ENCODE measurements around the gene WDR74.

Gene WDR74

GRCh38 chr11:62839050-62839945 is at the start of gene WDR74:
Gene WDR74 (minus strand): TSS chr11:62839590. CDS start chr11:62839570, 20 bp downstream.
- Histone ChIP-seq H3K4me1 (ENCODE audit: control insufficient read depth in 1 of 2, insufficient read depth in 2 of 2, low read length in 2 of 2) (peaks cover 13 to 23% of the 10 kb centered on the region in 2 donors), H3K4me3 (ENCODE audit: low read depth in 1 of 2, low read length in 2 of 2) (peak within 1 kb of the TSS; percentile 97 to 99), H3K27ac (ENCODE audit: low read depth, low read length) (peak within 1 kb of the TSS; percentile 94), H3K36me3 (ENCODE audit: control insufficient read depth in 1 of 2, insufficient read depth in 2 of 2, low read length in 2 of 2) (peaks cover 2 to 29% of the 10 kb centered on the region in 2 donors), H3K9ac (ENCODE audit: low read depth in 1 of 2, low read length in 2 of 2) (peak within 1 kb of the TSS; percentile 89 to 92), H3K27me3 (ENCODE audit: control insufficient read depth in 1 of 2, insufficient read depth in 2 of 2, low read length in 2 of 2) (no peaks in the 10 kb centered on the region), H3K9me3 (ENCODE audit: control insufficient read depth in 1 of 2, low read length in 2 of 2) (no peaks in the 10 kb centered on the region)

DNA sequence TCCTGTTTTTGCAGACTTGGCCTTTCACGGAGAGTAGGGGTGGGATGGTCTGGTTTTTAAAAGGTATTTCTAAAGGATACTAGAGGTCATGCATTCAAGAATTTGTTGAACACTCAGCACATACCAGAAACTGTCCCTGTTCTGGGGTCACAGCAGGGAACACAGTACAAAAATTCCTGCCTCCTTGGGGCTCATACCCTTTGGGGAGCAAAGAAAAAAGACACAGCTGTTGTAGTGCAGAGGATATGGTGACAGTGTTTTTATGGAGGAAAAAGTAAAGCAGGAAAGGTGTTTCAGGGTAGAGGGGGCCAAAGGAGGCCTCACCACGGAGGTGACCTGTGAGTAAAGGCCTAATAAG is 49.7 kb upstream of the WDR74 start:
- H3K4me1 ChIP-seq (ENCODE audit: control insufficient read depth in 1 of 2, insufficient read depth in 2 of 2, low read length in 2 of 2): peaks cover 38 to 58% of the 10 kb centered on the region in 2 donors
- H3K27ac ChIP-seq (ENCODE audit: low read depth, low read length): no peak overlapping the region
- H3K36me3 ChIP-seq (ENCODE audit: control insufficient read depth in 1 of 2, insufficient read depth in 2 of 2, low read length in 2 of 2): peaks cover 36 to 55% of the 10 kb centered on the region in 2 donors
- peak overlapping the region in 1 of 2 donors; percentile 18 for H3K4me3 ChIP-seq (ENCODE audit: low read depth in 1 of 2, low read length in 2 of 2)
- H3K9ac ChIP-seq (ENCODE audit: low read depth in 1 of 2, low read length in 2 of 2): no peak overlapping the region
- H3K9me3 ChIP-seq (ENCODE audit: control insufficient read depth in 1 of 2, low read length in 2 of 2): no peaks in the 10 kb centered on the region
- no peaks in the 10 kb centered on the region for H3K27me3 ChIP-seq (ENCODE audit: control insufficient read depth in 1 of 2, insufficient read depth in 2 of 2, low read length in 2 of 2)

GRCh38 chr11:62888406-62888805 is 49.0 kb upstream of the WDR74 start:
- H3K36me3 ChIP-seq (ENCODE audit: control insufficient read depth in 1 of 2, insufficient read depth in 2 of 2, low read length in 2 of 2): peaks cover 43 to 62% of the 10 kb centered on the region in 2 donors
- peaks cover 45 to 65% of the 10 kb centered on the region in 2 donors for H3K4me1 ChIP-seq (ENCODE audit: control insufficient read depth in 1 of 2, insufficient read depth in 2 of 2, low read length in 2 of 2)

GRCh38 chr11:62885137-62885750 is 45.9 kb upstream of the WDR74 start:
- no peak overlapping the region for H3K9ac ChIP-seq (ENCODE audit: low read depth in 1 of 2, low read length in 2 of 2)

More at GRCh38 chr11:62888406-62888805, 49.0 kb upstream of the WDR74 start:
- H3K9me3 ChIP-seq (ENCODE audit: control insufficient read depth in 1 of 2, low read length in 2 of 2): no peaks in the 10 kb centered on the region
- H3K4me3 ChIP-seq (ENCODE audit: low read depth in 1 of 2, low read length in 2 of 2): no peak overlapping the region
- H3K9ac ChIP-seq (ENCODE audit: low read depth in 1 of 2, low read length in 2 of 2): no peak overlapping the region
- H3K27me3 ChIP-seq (ENCODE audit: control insufficient read depth in 1 of 2, insufficient read depth in 2 of 2, low read length in 2 of 2): no peaks in the 10 kb centered on the region
- H3K27ac ChIP-seq (ENCODE audit: low read depth, low read length): no peak overlapping the region

GRCh38 chr11:62883673-62884072 is 44.3 kb upstream of the WDR74 start:
- H3K36me3 ChIP-seq (ENCODE audit: control insufficient read depth in 1 of 2, insufficient read depth in 2 of 2, low read length in 2 of 2): peaks cover 40 to 63% of the 10 kb centered on the region in 2 donors
- H3K9me3 ChIP-seq (ENCODE audit: control insufficient read depth in 1 of 2, low read length in 2 of 2): no peaks in the 10 kb centered on the region
- peak overlapping the region; percentile 5 to 100 for H3K9ac ChIP-seq (ENCODE audit: low read depth in 1 of 2, low read length in 2 of 2)
- no peaks in the 10 kb centered on the region for H3K27me3 ChIP-seq (ENCODE audit: control insufficient read depth in 1 of 2, insufficient read depth in 2 of 2, low read length in 2 of 2)
- no peak overlapping the region for H3K27ac ChIP-seq (ENCODE audit: low read depth, low read length)
- H3K4me1 ChIP-seq (ENCODE audit: control insufficient read depth in 1 of 2, insufficient read depth in 2 of 2, low read length in 2 of 2): peaks cover 43 to 58% of the 10 kb centered on the region in 2 donors
- peak overlapping the region in 1 of 2 donors; percentile 93 for H3K4me3 ChIP-seq (ENCODE audit: low read depth in 1 of 2, low read length in 2 of 2)

More at GRCh38 chr11:62885137-62885750, 45.9 kb upstream of the WDR74 start:
- H3K9me3 ChIP-seq (ENCODE audit: control insufficient read depth in 1 of 2, low read length in 2 of 2): no peaks in the 10 kb centered on the region
- H3K36me3 ChIP-seq (ENCODE audit: control insufficient read depth in 1 of 2, insufficient read depth in 2 of 2, low read length in 2 of 2): peaks cover 49 to 73% of the 10 kb centered on the region in 2 donors
- no peaks in the 10 kb centered on the region for H3K27me3 ChIP-seq (ENCODE audit: control insufficient read depth in 1 of 2, insufficient read depth in 2 of 2, low read length in 2 of 2)
- H3K4me3 ChIP-seq (ENCODE audit: low read depth in 1 of 2, low read length in 2 of 2): no peak overlapping the region
- H3K27ac ChIP-seq (ENCODE audit: low read depth, low read length): no peak overlapping the region
- peaks cover 49 to 61% of the 10 kb centered on the region in 2 donors for H3K4me1 ChIP-seq (ENCODE audit: control insufficient read depth in 1 of 2, insufficient read depth in 2 of 2, low read length in 2 of 2)

DNA sequence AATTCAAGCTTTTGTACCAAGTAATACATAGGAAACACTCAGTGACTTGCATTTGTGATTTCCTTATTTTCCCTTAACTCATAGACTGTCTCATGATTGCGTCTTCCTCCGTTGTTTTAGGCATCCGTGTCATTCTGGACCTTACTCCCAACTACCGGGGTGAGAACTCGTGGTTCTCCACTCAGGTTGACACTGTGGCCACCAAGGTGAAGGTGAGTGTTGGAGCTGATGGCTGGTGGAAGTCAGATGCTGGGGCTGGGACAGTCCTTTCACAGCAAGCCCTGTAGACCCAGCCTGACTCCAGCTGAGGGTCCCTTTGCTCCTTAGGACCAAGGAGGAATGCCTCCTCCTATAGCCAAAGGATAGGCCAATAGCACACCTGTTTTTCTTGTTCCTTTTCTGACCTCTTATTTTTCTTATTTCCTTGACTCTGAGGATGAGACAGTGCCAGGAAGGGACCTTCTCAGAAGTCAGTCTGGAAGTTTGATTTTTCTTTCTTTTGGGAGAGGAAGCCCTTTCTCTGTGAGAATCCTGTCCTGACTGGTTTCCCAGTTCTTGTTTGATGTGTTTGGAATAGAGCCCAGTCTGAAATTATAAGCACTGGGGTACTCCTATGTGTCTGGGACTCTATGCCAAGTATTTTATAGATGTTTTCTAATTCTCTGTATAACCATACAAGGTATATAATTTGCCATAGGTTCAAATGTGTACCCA is 43.6 kb upstream of the WDR74 start:
- peak overlapping the region; percentile 93 to 99 for H3K4me3 ChIP-seq (ENCODE audit: low read depth in 1 of 2, low read length in 2 of 2)
- H3K4me1 ChIP-seq (ENCODE audit: control insufficient read depth in 1 of 2, insufficient read depth in 2 of 2, low read length in 2 of 2): peaks cover 36 to 50% of the 10 kb centered on the region in 2 donors

DNA sequence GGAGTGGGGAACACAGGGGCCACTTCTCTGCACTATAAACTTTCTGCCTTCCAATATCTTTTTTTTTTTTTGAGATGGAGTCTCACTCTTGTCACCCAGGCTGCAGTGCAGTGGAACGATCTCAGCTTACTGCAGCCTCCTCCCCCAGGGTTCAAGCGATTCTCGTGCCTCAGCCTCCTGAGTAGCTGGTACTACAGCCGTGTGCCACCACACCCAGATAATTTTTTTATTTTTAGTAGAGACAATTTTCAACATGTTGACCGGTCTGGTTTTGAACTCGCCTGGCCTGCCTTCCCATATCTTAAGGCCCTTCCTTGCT is 43.0 kb upstream of the WDR74 start:
- peak overlapping the region; percentile 100 for H3K9ac ChIP-seq (ENCODE audit: low read depth in 1 of 2, low read length in 2 of 2)
- H3K36me3 ChIP-seq (ENCODE audit: control insufficient read depth in 1 of 2, insufficient read depth in 2 of 2, low read length in 2 of 2): peaks cover 29 to 51% of the 10 kb centered on the region in 2 donors
- peak overlapping the region; percentile 93 to 99 for H3K4me3 ChIP-seq (ENCODE audit: low read depth in 1 of 2, low read length in 2 of 2)
- H3K27me3 ChIP-seq (ENCODE audit: control insufficient read depth in 1 of 2, insufficient read depth in 2 of 2, low read length in 2 of 2): no peaks in the 10 kb centered on the region
- H3K9me3 ChIP-seq (ENCODE audit: control insufficient read depth in 1 of 2, low read length in 2 of 2): no peaks in the 10 kb centered on the region
- no peak overlapping the region for H3K27ac ChIP-seq (ENCODE audit: low read depth, low read length)
- peaks cover 35 to 46% of the 10 kb centered on the region in 2 donors for H3K4me1 ChIP-seq (ENCODE audit: control insufficient read depth in 1 of 2, insufficient read depth in 2 of 2, low read length in 2 of 2)

More for the DNA sequence above, 43.6 kb upstream of the WDR74 start:
- no peaks in the 10 kb centered on the region for H3K9me3 ChIP-seq (ENCODE audit: control insufficient read depth in 1 of 2, low read length in 2 of 2)
- peak overlapping the region; percentile 100 for H3K9ac ChIP-seq (ENCODE audit: low read depth in 1 of 2, low read length in 2 of 2)
- peak overlapping the region; percentile 33 for H3K27ac ChIP-seq (ENCODE audit: low read depth, low read length)
- no peaks in the 10 kb centered on the region for H3K27me3 ChIP-seq (ENCODE audit: control insufficient read depth in 1 of 2, insufficient read depth in 2 of 2, low read length in 2 of 2)
- H3K36me3 ChIP-seq (ENCODE audit: control insufficient read depth in 1 of 2, insufficient read depth in 2 of 2, low read length in 2 of 2): peaks cover 33 to 56% of the 10 kb centered on the region in 2 donors

DNA sequence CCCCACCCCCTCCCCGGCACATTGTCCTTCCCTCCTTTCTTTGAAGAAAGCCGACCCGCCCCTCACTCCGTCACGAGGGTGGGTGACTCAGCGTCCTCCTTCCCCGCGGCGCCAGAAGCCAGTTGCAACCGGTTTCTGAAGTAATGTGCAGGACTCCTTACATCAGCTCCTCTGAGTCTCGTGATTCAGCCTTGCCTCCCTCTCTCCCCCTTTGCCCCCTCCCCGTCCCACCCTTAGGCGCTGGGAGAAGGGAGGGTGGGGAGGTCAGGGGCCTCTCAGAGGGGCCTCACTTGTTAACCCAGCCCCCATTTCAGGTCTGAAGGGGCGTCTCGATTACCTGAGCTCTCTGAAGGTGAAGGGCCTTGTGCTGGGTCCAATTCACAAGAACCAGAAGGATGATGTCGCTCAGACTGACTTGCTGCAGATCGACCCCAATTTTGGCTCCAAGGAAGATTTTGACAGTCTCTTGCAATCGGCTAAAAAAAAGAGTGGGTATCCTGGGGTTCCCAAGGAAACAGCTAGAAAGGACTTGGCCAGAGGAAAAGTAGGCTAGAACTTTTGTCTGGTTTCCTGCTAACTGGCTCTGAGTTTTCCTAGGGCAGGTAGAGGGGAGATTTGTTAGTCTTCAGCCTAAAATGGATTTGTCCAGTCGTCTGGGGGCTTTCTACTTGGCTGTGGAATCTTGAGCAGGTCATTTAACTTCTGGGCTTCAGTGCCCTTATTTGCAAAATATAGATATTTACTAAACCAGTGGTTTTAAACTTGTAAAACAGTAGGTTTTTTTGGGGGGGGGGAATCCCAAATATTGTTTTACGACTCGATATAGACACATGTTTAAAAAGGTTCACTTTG is 42.4 kb upstream of the WDR74 start:
- Histone ChIP-seq H3K9me3 (ENCODE audit: control insufficient read depth in 1 of 2, low read length in 2 of 2) (no peaks in the 10 kb centered on the region), H3K4me1 (ENCODE audit: control insufficient read depth in 1 of 2, insufficient read depth in 2 of 2, low read length in 2 of 2) (peaks cover 35 to 46% of the 10 kb centered on the region in 2 donors), H3K27me3 (ENCODE audit: control insufficient read depth in 1 of 2, insufficient read depth in 2 of 2, low read length in 2 of 2) (no peaks in the 10 kb centered on the region), H3K27ac (ENCODE audit: low read depth, low read length) (peak overlapping the region; percentile 100), H3K4me3 (ENCODE audit: low read depth in 1 of 2, low read length in 2 of 2) (peak overlapping the region; percentile 93 to 99), H3K9ac (ENCODE audit: low read depth in 1 of 2, low read length in 2 of 2) (peak overlapping the region; percentile 100), H3K36me3 (ENCODE audit: control insufficient read depth in 1 of 2, insufficient read depth in 2 of 2, low read length in 2 of 2) (peaks cover 29 to 45% of the 10 kb centered on the region in 2 donors)

DNA sequence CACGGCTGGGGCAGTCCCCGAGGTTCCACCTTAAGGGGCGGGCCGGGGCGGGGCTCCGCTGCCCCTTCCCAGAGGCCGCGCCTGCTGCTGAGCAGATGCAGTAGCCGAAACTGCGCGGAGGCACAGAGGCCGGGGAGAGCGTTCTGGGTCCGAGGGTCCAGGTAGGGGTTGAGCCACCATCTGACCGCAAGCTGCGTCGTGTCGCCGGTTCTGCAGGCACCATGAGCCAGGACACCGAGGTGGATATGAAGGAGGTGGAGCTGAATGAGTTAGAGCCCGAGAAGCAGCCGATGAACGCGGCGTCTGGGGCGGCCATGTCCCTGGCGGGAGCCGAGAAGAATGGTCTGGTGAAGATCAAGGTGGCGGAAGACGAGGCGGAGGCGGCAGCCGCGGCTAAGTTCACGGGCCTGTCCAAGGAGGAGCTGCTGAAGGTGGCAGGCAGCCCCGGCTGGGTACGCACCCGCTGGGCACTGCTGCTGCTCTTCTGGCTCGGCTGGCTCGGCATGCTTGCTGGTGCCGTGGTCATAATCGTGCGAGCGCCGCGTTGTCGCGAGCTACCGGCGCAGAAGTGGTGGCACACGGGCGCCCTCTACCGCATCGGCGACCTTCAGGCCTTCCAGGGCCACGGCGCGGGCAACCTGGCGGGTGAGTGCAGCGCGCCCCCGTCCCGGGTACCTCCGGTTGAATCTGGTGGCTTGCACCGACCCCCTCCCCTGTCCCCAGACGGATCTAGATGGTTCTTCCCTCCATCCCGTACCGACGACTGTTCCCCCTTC is 41.6 kb upstream of the WDR74 start, which contains the start of gene SLC3A2:
TSS of gene SLC3A2 (plus strand) at position 94 of the 776 bp plus-strand sequence. CDS start at position 222, 128 bp downstream.
- no peaks in the 10 kb centered on the region for H3K9me3 ChIP-seq (ENCODE audit: control insufficient read depth in 1 of 2, low read length in 2 of 2)
- peak within 1 kb of the TSS; percentile 93 to 99 for H3K4me3 ChIP-seq (ENCODE audit: low read depth in 1 of 2, low read length in 2 of 2)
- H3K27me3 ChIP-seq (ENCODE audit: control insufficient read depth in 1 of 2, insufficient read depth in 2 of 2, low read length in 2 of 2): no peaks in the 10 kb centered on the region
- peak within 1 kb of the TSS; percentile 100 for H3K27ac ChIP-seq (ENCODE audit: low read depth, low read length)
- peak within 1 kb of the TSS; percentile 100 for H3K9ac ChIP-seq (ENCODE audit: low read depth in 1 of 2, low read length in 2 of 2)
- peaks cover 35 to 42% of the 10 kb centered on the region in 2 donors for H3K4me1 ChIP-seq (ENCODE audit: control insufficient read depth in 1 of 2, insufficient read depth in 2 of 2, low read length in 2 of 2)
- H3K36me3 ChIP-seq (ENCODE audit: control insufficient read depth in 1 of 2, insufficient read depth in 2 of 2, low read length in 2 of 2): peaks cover 29 to 37% of the 10 kb centered on the region in 2 donors

Measured in duodenal mucosa (tissue), 2 donors.